GF-D8 (cell line): ENCODE data around the gene GPRC5B.

Experiments used
- DNase-seq: peaks from one replicate; lab custom pipeline; 2025; lab: John Stamatoyannopoulos, UW

The GPRC5B gene, protein sequence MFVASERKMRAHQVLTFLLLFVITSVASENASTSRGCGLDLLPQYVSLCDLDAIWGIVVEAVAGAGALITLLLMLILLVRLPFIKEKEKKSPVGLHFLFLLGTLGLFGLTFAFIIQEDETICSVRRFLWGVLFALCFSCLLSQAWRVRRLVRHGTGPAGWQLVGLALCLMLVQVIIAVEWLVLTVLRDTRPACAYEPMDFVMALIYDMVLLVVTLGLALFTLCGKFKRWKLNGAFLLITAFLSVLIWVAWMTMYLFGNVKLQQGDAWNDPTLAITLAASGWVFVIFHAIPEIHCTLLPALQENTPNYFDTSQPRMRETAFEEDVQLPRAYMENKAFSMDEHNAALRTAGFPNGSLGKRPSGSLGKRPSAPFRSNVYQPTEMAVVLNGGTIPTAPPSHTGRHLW

DNA sequence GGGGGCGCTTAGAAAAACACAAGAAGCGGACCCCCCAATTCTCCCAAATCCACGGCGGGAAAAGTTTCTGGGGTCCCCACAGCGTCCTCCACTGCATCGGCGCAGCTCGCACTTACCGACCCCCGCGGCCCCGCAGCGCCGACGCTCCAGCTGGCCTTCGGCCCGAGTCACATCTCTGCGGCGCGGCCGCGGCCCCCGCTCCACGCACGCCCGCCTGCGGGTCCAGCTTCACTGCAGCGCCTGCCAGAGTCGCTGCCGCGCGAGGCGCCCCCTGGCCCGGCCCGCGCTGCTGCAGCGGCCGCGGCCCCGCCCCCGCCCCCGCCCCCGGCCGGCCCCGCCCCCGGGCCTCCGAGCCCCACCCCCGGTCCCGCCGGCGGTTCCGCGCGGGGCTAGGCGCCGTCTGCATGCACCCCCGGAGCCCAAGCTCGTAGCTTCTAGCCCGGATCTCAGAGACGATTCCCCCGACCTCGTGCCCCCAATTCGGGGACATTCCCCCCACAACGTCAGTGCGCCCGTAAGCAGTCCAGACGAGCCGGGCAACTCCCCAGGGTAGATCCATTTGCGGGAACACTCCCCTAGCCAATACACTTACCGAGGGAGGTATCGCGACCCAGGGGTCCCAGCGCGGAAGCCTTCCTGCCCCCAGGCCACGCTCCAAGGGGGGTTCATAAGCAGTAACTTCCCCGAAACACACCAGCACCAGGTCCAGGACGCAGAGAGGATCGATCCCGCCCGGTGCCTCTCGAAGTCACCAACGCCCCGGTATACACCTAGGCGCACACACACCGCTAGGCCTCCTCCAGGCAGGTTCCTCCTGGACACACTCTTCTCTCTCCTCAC is at the start of gene GPRC5B:
Gene GPRC5B (minus strand): TSS at position 238 of the 840 bp plus-strand sequence. CDS start 12,003 bp downstream, outside the sequence.
- no peak for DNase-seq

GRCh38 chr16:19933740-19934139 is 49.1 kb upstream of the GPRC5B start:
- DNase-seq, result no peak

- no peak for DNase-seq
These were observed 44.4 kb upstream of the GPRC5B start for GRCh38 chr16:19929062-19929511.

DNA sequence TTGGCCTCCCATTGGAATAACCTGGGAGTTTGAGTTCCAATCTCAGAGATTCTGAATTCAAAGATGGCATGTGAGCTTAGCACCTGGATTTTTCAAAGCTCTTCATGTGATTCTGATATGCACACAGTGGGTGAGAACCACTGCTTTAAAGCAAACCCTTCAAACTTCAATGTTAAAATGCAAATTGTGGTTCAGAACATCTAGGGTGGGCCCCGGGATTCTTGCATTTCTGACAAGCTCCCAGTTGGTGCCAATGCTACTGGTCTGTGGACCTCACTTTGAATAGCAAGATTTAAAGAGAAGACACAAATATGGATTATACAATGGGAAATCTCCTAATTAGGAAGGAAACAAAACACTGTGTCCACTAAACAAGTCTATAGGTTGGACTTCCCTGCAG is 43.8 kb upstream of the GPRC5B start:
- no peak for DNase-seq

- DNase-seq, result no peak
These were observed 42.1 kb upstream of the GPRC5B start for GRCh38 chr16:19926449-19927390.

GRCh38 chr16:19923396-19923795 is 38.7 kb upstream of the GPRC5B start:
- DNase-seq, result no peak

- no peak for DNase-seq
These were observed 34.5 kb upstream of the GPRC5B start for GRCh38 chr16:19919142-19919541.

DNA sequence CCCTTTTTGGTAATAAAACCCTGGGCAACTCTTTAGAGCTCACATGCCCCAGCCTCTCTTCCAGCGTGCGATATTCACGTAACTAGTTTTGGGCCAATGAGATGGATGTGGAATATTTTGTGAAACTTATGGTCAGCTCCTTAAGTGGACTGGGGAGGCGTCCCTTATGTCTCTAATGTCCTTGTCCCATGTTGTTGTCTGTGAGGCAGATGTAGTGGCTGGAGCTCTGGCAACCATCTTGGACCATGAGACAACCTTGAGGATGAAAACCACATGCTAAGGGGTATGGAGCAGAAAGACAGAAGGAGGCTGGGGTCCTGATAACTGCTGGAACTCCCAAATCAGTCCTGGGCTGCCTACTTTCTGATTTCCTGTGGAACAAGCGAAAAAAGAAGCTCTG is 31.4 kb upstream of the GPRC5B start:
- no peak for DNase-seq

DNA sequence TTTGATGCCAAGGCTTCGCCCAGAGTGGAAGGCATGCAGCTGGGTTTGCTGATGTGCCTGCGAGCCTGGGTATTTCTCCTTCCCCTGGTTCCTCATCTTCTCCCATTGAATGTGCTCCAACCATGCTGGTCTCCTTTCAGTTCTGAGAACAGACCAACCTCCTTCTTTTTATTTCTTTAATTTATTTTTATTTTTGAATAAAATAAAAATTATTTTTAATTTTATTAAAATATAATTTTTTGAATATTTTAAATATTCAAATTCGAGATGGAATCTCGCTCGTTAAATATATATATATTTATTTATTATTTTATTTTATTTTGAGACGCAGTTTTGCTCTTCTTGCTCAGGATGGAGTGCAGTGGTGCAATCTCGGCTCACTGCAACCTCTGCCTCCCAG is 30.2 kb upstream of the GPRC5B start:
- no peak for DNase-seq

- DNase-seq, result no peak
These were observed 28.6 kb upstream of the GPRC5B start for GRCh38 chr16:19913340-19913645.

DNA sequence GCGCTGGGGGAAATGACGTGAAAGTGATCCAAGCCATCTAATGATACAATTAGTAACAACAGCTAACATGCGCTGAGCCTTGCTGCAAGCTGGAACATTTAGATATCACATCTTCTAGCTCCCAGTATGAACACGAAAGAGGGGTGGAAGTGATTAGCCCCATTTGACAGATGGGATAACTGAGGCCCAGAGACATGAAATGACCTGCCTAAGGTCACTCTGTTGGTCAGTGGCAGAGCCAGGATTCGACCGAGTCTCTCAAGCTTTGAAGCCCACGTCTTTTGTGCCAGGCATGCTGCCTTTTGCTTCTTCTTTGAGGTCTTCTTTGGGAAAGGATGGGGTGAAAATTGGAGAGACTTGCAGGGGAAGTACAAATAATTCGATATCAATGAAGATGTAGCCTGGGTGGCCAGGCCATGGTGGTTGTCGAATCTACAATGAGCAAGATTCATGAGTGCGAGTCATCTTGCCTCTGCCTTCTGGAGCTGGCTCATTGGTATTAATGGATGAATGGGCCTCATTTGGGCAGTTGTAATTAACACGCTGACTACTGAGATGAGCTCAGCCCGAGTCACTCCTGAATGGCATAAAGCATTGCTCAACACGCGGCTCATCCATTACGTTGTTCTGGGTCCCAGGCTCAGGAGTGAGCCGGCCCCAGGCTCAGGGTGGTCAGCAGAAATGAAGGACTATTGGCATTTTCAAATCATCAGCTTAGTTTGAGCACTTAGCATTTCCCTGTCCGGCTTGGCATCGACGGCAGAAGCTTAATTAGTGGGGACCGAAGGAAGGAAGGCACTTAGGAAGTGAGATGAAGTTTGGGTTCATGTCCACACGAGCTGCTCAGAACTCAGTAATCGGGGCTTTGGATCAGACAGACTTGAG is 28.0 kb upstream of the GPRC5B start:
- DNase-seq, result no peak

DNA sequence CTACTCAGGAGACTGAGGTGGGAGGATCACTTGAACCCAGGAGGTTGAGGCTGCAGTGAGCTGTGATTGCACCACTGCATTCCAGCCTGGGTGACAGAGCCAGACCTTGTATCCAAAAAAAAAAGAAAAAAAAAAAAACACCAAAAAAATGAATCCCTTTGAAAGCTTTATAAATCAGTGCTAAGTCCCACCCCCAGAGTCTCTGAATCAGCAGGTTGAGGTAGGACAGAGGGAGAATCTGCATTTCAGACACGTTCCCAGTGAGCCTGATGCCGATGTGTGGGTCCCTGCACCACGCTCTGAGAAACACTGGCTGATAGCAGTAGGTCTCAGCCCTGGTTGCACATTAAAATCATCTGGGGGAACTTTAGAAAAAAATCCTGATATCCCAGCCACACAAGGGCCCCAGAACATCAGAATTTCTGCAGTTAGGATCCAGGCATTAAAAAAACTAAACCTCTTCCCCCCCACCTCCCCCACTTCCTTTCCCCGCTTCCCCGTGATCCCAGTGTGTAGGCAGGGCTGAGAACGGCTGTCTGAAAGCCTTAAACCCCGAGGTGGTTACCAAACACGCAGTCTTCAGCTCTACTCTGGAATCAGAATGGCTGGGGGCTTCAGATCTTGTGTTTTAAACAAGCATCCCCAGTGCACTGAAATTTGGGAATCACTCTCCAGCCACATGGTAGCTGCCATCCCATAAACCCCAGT is 27.3 kb upstream of the GPRC5B start:
- DNase-seq, result no peak

- no peak for DNase-seq
These were observed 26.6 kb upstream of the GPRC5B start for GRCh38 chr16:19911204-19911603.

GRCh38 chr16:19909750-19910322 is 25.2 kb upstream of the GPRC5B start:
- DNase-seq, result no peak

DNA sequence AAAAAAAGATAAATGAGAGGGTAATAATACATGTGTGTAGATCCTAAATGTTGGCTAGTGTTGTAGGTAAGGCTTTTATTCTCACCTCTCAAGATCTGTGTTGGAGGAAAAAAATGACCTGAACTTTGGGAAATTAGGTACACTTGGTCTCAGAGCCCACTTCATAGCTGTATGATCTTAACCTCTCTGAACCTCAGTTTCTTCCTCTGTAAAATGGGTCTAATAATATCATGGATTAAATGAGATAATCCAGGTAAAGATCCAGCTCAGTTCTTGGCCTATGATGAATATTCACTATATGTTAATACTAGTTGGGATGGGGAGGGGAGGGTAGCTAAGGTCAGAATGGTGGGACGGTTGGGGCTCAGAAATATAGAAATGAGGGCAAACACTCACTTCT is 24.3 kb upstream of the GPRC5B start:
- no peak for DNase-seq

DNA sequence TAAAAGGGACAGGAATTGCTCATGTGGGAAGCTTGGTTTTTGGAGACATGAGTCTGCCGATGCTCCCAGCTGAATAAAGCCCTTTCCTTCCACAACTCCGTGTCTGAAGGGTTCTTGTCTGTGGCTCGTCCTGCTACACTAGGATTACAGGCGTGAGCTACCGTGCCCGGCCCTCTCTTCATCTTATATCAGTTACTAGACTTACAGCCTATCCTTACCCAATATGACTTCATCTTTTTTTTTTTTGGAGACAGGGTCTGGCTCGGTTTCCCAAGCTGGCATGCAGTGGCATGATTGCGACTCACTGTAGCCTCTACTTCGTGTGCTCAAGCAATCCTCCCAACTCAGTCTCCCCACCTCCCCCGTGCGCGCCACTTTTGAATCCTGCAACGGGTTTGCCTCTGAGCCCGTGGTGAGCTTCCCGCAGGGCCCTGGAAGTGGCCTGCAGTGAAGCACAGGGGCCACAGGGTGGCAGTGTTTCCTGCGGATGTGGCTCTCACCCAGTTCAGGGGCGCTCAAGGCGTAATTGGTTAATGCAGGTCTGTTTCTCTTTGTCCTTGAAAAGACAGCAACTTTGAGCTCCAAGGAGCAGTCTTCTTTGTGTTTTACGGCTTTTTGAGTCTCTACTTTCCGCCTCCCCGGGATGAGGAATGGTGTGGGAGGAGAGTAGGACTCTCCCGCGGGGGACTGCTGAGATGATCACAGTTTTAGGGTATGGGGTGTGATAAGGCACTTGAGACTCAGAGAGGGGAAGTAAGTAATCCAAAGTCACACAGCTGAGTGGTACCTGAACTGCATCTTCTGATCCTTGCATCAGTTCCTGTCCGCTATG is 22.7 kb upstream of the GPRC5B start:
- DNase-seq, result no peak

- DNase-seq, result no peak
These were observed 16.5 kb upstream of the GPRC5B start for GRCh38 chr16:19901164-19901563.

DNA sequence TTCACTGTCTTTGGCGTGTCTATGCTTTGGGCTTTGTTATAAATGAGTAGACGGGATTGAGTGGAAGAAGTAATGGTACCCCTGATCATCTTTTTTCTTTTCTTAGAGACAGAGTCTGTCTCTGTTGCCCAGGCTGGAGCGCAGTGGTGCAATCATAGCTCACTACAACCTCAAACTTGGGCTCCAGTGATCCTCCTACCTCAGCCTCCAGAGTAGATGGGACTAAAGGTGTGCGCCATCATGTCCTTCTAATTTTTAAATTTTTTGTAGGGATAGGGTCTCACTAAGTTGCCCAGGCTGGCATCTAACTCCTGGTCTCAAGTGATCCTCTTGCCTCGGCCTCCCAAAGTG is 14.9 kb upstream of the GPRC5B start:
- no peak for DNase-seq

DNA sequence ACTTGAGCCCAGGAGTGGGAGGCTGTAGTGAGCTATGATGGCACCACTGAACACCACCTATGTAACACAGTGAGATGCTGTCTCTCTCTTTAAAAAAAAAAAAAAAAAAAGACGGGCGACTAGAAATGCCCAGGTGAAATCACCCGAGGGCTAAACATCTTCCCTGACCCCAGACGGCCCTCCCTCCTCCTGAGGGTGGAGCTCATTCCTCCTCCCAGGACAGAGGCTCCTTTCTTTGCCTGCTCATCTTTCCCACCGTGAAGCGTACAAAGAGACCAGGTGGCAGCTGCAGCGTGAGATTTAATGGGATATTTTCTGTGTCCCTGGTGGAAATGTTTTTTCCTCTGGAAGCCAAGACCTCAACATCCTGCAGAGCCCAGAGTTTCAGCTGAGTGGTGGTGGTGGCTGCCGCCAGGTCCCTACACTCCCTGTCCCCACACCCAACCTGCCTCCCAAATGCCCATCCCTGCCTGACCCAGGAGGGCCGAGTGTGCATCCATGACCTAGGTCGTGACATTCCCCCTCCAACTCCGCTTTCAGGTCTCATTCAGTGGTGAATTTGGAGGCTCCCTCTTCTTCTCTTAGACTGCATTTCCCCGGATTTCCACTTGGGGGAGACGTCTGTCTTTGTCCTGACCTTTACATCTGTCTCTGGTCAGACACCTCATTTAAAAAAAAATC is 14.4 kb upstream of the GPRC5B start:
- no peak for DNase-seq
